ENCODE results near the gene CS. TPM values are rescaled to one million over a fixed set of nuclear protein-coding genes. Genes with fewer than 3 reads are reported as not detected.

The CS gene
- polyA plus RNA-seq, 3 donors: 55.7 to 156 (median 86.1) TPM

GRCh38 chr12:56271031-56271430, 29.1 kb downstream of the CS start:
- Mint-ChIP-seq H3K36me3 (peaks cover 53 to 61% of the 10 kb centered on the region in 2 donors), H3K27me3 (ENCODE audit: low read depth in 3 of 3) (peaks cover 0 to 6% (median 0%) of the 10 kb centered on the region in 3 donors), H3K27ac (peak overlapping the region in 2 of 7 donors; percentile 21 to 68), H3K4me1 (peaks cover 17% of the 10 kb centered on the region), H3K4me3 (no peak overlapping the region), H3K9me3 (no peaks in the 10 kb centered on the region)
- 20% methylated on average over 1 of the region's 1 CpG for WGBS (ENCODE audit: insufficient coverage)
- no peaks in the 10 kb centered on the region for H4K20me1 ChIP-seq (ENCODE audit: insufficient read depth, low read length)
- H3K4me2 ChIP-seq (replicated peaks; ENCODE audit: extremely low read depth, low read length, poor library complexity, severe bottlenecking): no peak overlapping the region
- DNase-seq: no peak
- no peak overlapping the region for H3K9ac ChIP-seq (ENCODE audit: insufficient read depth, low read length, poor library complexity, severe bottlenecking)
- no peaks in the 10 kb centered on the region for H3K27me3 ChIP-seq (ENCODE audit: control insufficient read depth in 2 of 2, insufficient read depth in 2 of 2, low read length in 2 of 2)
- no peak overlapping the region for H2AFZ ChIP-seq (ENCODE audit: insufficient read depth, low read depth, low read length, poor library complexity, severe bottlenecking)
- H3K36me3 ChIP-seq (replicated peaks in 1 of 2; ENCODE audit: control insufficient read depth in 1 of 2, insufficient read depth in 2 of 2, low read length in 2 of 2): peaks cover 56 to 62% of the 10 kb centered on the region in 2 donors
- H3K4me1 ChIP-seq (ENCODE audit: control insufficient read depth in 1 of 2, insufficient read depth in 2 of 2, low read length in 2 of 2): peaks cover 13 to 17% of the 10 kb centered on the region in 2 donors
- no peaks in the 10 kb centered on the region for H3K9me3 ChIP-seq (replicated peaks in 1 of 2; ENCODE audit: control insufficient read depth in 1 of 2, insufficient read depth in 1 of 2, low read length in 2 of 2)
- H3K4me3 ChIP-seq (replicated peaks in 1 of 3; ENCODE audit: low read depth in 2 of 3, low read length in 3 of 3): no peak overlapping the region
- H3K79me2 ChIP-seq (ENCODE audit: insufficient read depth, low read length): no peaks in the 10 kb centered on the region
- intact Hi-C loops (cut with micrococcal nuclease): no loop called here
- no peak overlapping the region for H3K27ac ChIP-seq (ENCODE audit: low read depth in 1 of 2, low read length in 2 of 2)
- no peak for TF ChIP-seq CTCF (IDR thresholded peaks at IDR 0.05)

- intact Hi-C loops (cut with micrococcal nuclease): no loop called here
- Histone ChIP-seq H3K9ac (ENCODE audit: insufficient read depth, low read length, poor library complexity, severe bottlenecking) (peak overlapping the region; percentile 67), H3K9me3 (replicated peaks in 1 of 2; ENCODE audit: control insufficient read depth in 1 of 2, insufficient read depth in 1 of 2, low read length in 2 of 2) (no peaks in the 10 kb centered on the region), H3K79me2 (ENCODE audit: insufficient read depth, low read length) (no peaks in the 10 kb centered on the region), H2AFZ (ENCODE audit: insufficient read depth, low read depth, low read length, poor library complexity, severe bottlenecking) (peak overlapping the region; percentile 94), H3K27me3 (ENCODE audit: control insufficient read depth in 2 of 2, insufficient read depth in 2 of 2, low read length in 2 of 2) (no peaks in the 10 kb centered on the region), H3K4me1 (ENCODE audit: control insufficient read depth in 1 of 2, insufficient read depth in 2 of 2, low read length in 2 of 2) (peaks cover 15 to 21% of the 10 kb centered on the region in 2 donors), H4K20me1 (ENCODE audit: insufficient read depth, low read length) (no peaks in the 10 kb centered on the region), H3K36me3 (replicated peaks in 1 of 2; ENCODE audit: control insufficient read depth in 1 of 2, insufficient read depth in 2 of 2, low read length in 2 of 2) (peaks cover 23 to 27% of the 10 kb centered on the region in 2 donors), H3K4me2 (replicated peaks; ENCODE audit: extremely low read depth, low read length, poor library complexity, severe bottlenecking) (peak overlapping the region; percentile 93), H3K4me3 (replicated peaks in 1 of 3; ENCODE audit: low read depth in 2 of 3, low read length in 3 of 3) (peak overlapping the region; percentile 66 to 92 (median 85)), H3K27ac (ENCODE audit: low read depth in 1 of 2, low read length in 2 of 2) (peak overlapping the region; percentile 79 to 82)
- Mint-ChIP-seq H3K4me1 (peaks cover 20% of the 10 kb centered on the region), H3K27ac (peak overlapping the region in 5 of 7 donors; percentile 35 to 87 (median 80)), H3K4me3 (peak overlapping the region; percentile 87 to 95), H3K27me3 (ENCODE audit: low read depth in 3 of 3) (peaks cover 0 to 2% (median 1%) of the 10 kb centered on the region in 3 donors), H3K9me3 (no peaks in the 10 kb centered on the region), H3K36me3 (peaks cover 22 to 27% of the 10 kb centered on the region in 2 donors)
- 52% methylated on average over 14 of the region's 21 CpGs for WGBS (ENCODE audit: insufficient coverage)
- peak in 1 of 3 donors; percentile 6 for DNase-seq
- no peak for TF ChIP-seq CTCF (IDR thresholded peaks at IDR 0.05)
Observed at GRCh38 chr12:56267443-56268071, 32.6 kb downstream of the CS start.

All from CD14-positive monocyte (primary cell).